GM18508 (cell line): ENCODE measurements around the gene NRXN3.

ENCODE experiments used
- ATAC-seq: cut with Tn5 transposase; IDR thresholded peaks from one replicate; pipeline ENCODE4 v1.9.1; 2021; ENCODE audit warnings: moderate number of reproducible peaks; ENCODE audit not compliant: insufficient read depth, unreplicated experiment

NRXN3 gene

GRCh38 chr14:78170203-78170602 lies at the start of gene NRXN3:
Gene NRXN3, plus strand, starts transcription at chr14:78170373. Its CDS starts 72,721 bp downstream, at chr14:78243094.
- no peak for ATAC-seq

GRCh38 chr14:78122436-78122835 lies 47.7 kb upstream of the NRXN3 start:
- ATAC-seq = no peak

GRCh38 chr14:78123650-78124253 lies 46.4 kb upstream of the NRXN3 start:
- ATAC-seq = no peak

GRCh38 chr14:78127961-78128360 lies 42.2 kb upstream of the NRXN3 start:
- ATAC-seq = no peak

- ATAC-seq = no peak
Observed at GRCh38 chr14:78129375-78129774, 40.8 kb upstream of the NRXN3 start.

GRCh38 chr14:78130356-78130755 lies 39.8 kb upstream of the NRXN3 start:
- ATAC-seq = no peak

GRCh38 chr14:78131201-78131600 lies 39.0 kb upstream of the NRXN3 start:
- no peak for ATAC-seq

- no peak for ATAC-seq
Observed at GRCh38 chr14:78131616-78132015, 38.6 kb upstream of the NRXN3 start.

GRCh38 chr14:78135450-78135891 lies 34.7 kb upstream of the NRXN3 start:
- no peak for ATAC-seq

GRCh38 chr14:78136695-78137094 lies 33.5 kb upstream of the NRXN3 start:
- no peak for ATAC-seq

- no peak for ATAC-seq
Observed at GRCh38 chr14:78141590-78141989, 28.6 kb upstream of the NRXN3 start.

GRCh38 chr14:78142998-78143397 lies 27.2 kb upstream of the NRXN3 start:
- ATAC-seq = no peak

- ATAC-seq = no peak
Observed at GRCh38 chr14:78143489-78144145, 26.6 kb upstream of the NRXN3 start.

- ATAC-seq = no peak
Observed at GRCh38 chr14:78152201-78153063, 17.7 kb upstream of the NRXN3 start.

GRCh38 chr14:78153064-78153341 lies 17.2 kb upstream of the NRXN3 start:
- no peak for ATAC-seq

GRCh38 chr14:78154827-78155226 lies 15.3 kb upstream of the NRXN3 start:
- no peak for ATAC-seq

- ATAC-seq = no peak
Observed at GRCh38 chr14:78156196-78156595, 14.0 kb upstream of the NRXN3 start.

GRCh38 chr14:78157494-78158437 lies 12.4 kb upstream of the NRXN3 start:
- no peak for ATAC-seq

- ATAC-seq = no peak
Observed at GRCh38 chr14:78162202-78162601, 8.0 kb upstream of the NRXN3 start.

- ATAC-seq = no peak
Observed at GRCh38 chr14:78164226-78164853, 5.8 kb upstream of the NRXN3 start.
